GM10266 (cell line): Measurements from ENCODE around the gene SOHLH1.

Source experiments
- DNase-seq: peaks from one replicate; pipeline ENCODE4 v3.0.0; 2012; ENCODE audit errors: extremely low spot score
- TF ChIP-seq, protein P1 (sequence below): IDR thresholded peaks from 2 replicates; pipeline ENCODE4 v1.5.1; 2012; ENCODE audit warnings: mild to moderate bottlenecking, low read depth; ENCODE audit not compliant: control insufficient read depth, insufficient read depth; ENCODE audit errors: missing control alignments

Gene SOHLH1

DNA sequence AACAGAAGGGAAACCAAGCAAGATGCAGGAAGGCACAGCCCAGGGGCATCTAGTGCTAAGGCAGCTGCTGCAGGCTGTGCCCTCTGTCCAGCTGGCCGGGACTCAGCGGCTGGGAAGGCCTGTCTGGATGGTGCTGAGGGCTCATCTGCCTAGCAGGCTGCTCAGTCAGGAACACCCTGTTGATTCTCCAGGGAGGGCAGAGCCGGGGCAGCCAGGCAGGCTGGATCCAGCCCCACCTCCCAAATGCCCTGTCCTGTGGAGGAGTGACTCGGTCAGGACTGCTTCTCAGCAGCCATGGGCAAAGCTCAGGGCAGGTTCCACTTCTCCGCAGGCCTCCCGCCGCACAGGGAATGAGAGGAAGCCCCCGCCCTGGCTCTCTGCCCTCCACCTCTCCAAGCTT, 44.0 kb downstream of the SOHLH1 start:
- TF ChIP-seq, protein P1, sequence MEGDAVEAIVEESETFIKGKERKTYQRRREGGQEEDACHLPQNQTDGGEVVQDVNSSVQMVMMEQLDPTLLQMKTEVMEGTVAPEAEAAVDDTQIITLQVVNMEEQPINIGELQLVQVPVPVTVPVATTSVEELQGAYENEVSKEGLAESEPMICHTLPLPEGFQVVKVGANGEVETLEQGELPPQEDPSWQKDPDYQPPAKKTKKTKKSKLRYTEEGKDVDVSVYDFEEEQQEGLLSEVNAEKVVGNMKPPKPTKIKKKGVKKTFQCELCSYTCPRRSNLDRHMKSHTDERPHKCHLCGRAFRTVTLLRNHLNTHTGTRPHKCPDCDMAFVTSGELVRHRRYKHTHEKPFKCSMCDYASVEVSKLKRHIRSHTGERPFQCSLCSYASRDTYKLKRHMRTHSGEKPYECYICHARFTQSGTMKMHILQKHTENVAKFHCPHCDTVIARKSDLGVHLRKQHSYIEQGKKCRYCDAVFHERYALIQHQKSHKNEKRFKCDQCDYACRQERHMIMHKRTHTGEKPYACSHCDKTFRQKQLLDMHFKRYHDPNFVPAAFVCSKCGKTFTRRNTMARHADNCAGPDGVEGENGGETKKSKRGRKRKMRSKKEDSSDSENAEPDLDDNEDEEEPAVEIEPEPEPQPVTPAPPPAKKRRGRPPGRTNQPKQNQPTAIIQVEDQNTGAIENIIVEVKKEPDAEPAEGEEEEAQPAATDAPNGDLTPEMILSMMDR = no peak
- DNase-seq = no peak

DNA sequence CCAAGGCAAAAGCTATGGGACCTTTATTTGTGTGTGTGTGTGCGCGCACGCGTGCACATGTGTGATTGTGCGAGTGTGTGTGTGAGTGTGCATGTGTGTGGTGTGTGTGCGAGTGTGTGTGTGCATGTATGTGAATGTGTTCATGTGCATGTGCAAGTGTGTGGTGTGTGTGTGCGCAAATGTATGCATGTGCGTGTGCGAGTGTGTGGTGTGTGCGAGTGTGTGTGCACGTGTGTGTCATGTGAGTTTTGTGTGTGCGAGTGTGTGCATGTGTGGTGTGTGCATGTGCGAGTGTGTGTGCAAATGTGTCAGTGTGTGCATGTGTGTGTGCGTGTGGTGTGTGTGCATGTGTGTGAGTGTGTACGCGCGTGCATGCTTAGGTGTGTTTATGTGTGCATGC, 48.9 kb downstream of the SOHLH1 start:
- TF ChIP-seq, protein P1 = no peak
- no peak for DNase-seq

DNA sequence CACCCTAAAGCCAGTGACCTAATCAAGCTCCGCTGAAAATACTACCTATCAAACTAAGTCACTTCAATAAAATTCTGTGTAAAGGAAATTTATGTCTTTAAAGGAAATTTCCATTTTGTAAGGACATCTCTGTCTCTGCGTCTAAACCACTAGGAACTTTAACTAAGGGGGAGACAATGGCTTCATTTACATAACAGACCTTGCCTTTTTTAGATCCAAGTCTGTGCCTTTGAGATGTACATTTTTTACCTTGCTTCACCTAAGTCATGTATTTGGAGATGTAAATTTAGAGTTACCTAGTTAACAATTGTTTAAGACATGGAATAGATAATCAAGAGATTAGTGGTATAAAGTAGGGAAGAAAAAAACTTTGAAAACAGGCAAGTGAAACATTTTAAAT, 49.8 kb downstream of the SOHLH1 start:
- TF ChIP-seq, protein P1 = no peak
- DNase-seq = no peak

DNA sequence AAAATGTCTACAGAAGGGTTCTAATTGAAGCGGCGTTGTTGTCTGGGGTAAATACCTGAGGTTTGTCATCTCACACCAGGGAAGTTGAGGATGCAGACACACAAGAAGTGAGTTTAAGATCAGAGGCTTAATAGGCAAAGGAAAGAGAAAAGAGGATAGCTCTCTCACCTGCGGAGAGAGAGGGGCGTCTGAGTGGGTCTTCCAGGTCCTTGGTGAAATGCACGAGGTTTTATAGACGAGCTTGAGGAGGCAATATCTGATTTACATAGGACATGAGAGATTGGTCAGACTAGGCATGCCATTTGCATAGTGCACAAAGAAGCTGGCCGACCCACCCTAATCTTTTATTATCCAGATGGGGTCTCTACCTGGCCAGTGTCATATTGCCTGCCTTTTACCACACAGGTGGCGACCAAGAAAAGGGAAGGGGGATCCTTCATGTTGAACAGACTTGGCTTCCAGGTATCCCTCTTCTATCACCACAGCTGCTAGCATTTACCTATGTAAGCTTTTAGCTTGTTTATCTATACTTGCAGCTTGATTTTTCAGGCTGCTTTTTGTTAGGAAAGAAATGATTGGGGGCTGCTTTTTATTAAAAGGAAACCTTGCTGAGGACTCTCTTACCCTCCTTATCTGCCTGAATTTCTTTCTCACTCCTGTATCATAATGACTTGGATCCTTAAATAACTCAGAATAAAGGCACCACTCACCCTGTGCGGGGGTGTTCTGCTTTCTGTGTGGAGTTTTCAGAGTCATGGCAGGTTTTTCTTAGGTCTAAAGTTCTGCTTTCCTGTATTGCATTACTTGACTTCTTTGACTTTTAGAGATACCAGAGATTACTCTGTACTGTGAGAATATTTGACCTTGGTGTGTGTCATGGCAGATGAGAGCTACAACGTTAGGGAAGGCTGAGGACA, 50.5 kb downstream of the SOHLH1 start:
- TF ChIP-seq, protein P1 = no peak
- DNase-seq = no peak

DNA sequence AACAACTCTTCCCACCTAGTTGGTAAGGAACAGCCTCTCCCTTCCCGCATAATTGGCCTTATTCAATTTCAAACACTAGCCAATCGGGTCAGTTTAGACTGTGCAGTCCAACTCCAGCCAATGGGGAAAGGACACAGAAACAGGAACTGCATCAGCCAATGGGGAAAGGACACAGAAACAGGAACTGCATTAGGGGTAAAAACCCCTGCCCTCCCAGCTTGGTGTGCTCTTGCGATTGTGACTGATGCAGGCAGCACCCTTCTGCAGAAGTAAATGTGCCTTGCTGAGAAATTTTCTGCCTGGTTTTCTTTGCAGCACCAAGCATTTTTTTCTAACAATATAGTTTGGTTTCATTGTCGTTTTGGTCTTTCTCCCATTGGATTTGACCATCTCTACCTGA, 51.4 kb downstream of the SOHLH1 start:
- TF ChIP-seq, protein P1 = no peak
- DNase-seq = no peak

DNA sequence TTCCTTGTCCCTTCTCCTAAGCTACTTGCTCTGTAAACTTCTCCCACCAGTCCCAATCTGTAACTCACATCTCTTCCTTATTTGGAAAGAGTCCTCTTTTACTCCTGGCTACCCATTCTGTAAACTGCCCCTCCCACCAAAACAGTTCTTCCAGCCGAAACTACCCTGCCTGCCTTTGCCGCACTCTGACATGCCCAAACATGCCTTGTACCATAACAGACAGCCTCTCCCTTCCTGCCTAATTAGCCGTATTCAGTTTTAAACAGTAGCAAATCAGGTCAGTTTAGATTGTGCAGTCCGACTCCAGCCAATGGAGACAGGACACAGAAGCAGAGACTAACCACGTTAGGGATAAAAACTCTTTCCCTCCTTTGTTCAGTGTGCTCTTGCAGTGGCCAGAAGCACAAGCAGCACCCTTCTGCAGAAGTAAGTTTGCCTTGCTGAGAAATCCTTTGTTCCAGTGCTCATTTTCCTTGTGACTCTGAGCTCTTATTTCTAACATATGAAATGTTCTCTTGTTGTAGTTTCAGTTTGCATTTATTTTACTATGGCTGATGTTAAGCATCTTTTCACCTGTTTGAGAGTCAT, 54.6 kb downstream of the SOHLH1 start:
- TF ChIP-seq, protein P1 = no peak
- DNase-seq = no peak
